ENCODE data around the gene MED8. TPM values are rescaled to one million over a fixed set of nuclear protein-coding genes. Genes with fewer than 3 reads are reported as not detected.

Gene MED8
- 45.6 and 47.1 TPM in 2 replicates for total RNA-seq

GRCh38 chr1:43389326-43390313 lies at the start of gene MED8, which contains the start of gene SZT2:
Gene MED8, minus strand, starts transcription at chr1:43389800. Its CDS starts 36 bp downstream, at chr1:43389764.
Gene SZT2, plus strand, starts transcription at chr1:43389899. Its CDS starts 70 bp downstream, at chr1:43389969.

GRCh38 chr1:43367904-43368645 lies 21.5 kb downstream of the MED8 start, which contains the start of gene ELOVL1:
Gene ELOVL1, minus strand, starts transcription at chr1:43368011. Its CDS starts 2,402 bp downstream, at chr1:43365609.

GRCh38 chr1:43358746-43359693 lies 30.6 kb downstream of the MED8 start, which contains the start of gene CDC20:
Gene CDC20, plus strand, starts transcription at chr1:43358981. Its CDS starts 235 bp downstream, at chr1:43359216.

GRCh38 chr1:43337588-43337987 lies 52.0 kb downstream of the MED8 start, which contains the start of gene MPL:
Gene MPL, plus strand, starts transcription at chr1:43337818. Its CDS starts 31 bp downstream, at chr1:43337849.

Other genes starting within 250 kb of the MED8 start
- 103 and 141 TPM in 2 replicates for gene EBNA1BP2, start 217.5 kb downstream of the MED8 start, total RNA-seq
- gene CFAP57, start 217.5 kb downstream of the MED8 start, total RNA-seq, result 0.28 and 0.36 TPM in 2 replicates
- gene TMEM125, start 119.8 kb downstream of the MED8 start, total RNA-seq, result not detected in 2 replicates
- not detected in 2 replicates for gene C1orf210, start 104.2 kb downstream of the MED8 start, total RNA-seq
- gene TIE1, start 88.8 kb downstream of the MED8 start, total RNA-seq, result 694 and 736 TPM in 2 replicates
- gene MPL, start 52.0 kb downstream of the MED8 start, total RNA-seq, result not detected in 2 replicates
- 35.3 and 83.5 TPM in 2 replicates for gene CDC20, start 30.8 kb downstream of the MED8 start, total RNA-seq
- 64.6 and 66.0 TPM in 2 replicates for gene ELOVL1, start 21.8 kb downstream of the MED8 start, total RNA-seq
- gene SZT2, start 99 bp upstream of the MED8 start, total RNA-seq, result 13.5 and 23.6 TPM in 2 replicates
- gene HYI, start 64.1 kb upstream of the MED8 start, total RNA-seq, result 121 and 235 TPM in 2 replicates
- 120 and 266 TPM in 2 replicates for gene PTPRF, start 141.1 kb upstream of the MED8 start, total RNA-seq